Endothelial cell of umbilical vein (primary cell): ENCODE results near the gene FCN2. TPM values are rescaled to one million over a fixed set of nuclear protein-coding genes. Genes with fewer than 3 reads are reported as not detected.

Source experiments
- BruUV-seq: library from RNA; stranded (reverse); fragments of 400-500 nt; replicated peaks from 2 replicates; lab custom pipeline; 2021; lab: Mats Ljungman, UMichigan
- CTCF ChIA-PET: fragments of 300-600, 350-600 bp; sonication (Branson Sonifier 250); formaldehyde crosslinking; loops from one replicate; lab custom pipeline; 2021; ENCODE audit warnings: antibody characterized with exemption, inconsistent platforms; lab: Charles Lee
- POLR2A ChIA-PET: fragments of 300-600, 350-600 bp; sonication (Branson Sonifier 250); formaldehyde crosslinking; loops from one replicate; lab custom pipeline; 2021; ENCODE audit warnings: antibody characterized with exemption, inconsistent platforms; lab: Charles Lee
- DNase-seq: peaks from one replicate; pipeline ENCODE4 v3.0.0-alpha.2; 2011; ENCODE audit warnings: low read depth, low spot score
- FAIRE-seq: peaks from 2 replicates; lab custom pipeline; 2011; peaks lifted over from hg19 to GRCh38; lab: Jason Lieb, UNC
- H2AFZ ChIP-seq: 2 replicates; pipeline ENCODE4 v1.6.0; 2012; ENCODE audit warnings: low read depth, low read length, control low read depth, inconsistent platforms
- H3K27ac ChIP-seq: 2 replicates; pipeline ENCODE4 v1.5.1; 2011; ENCODE audit warnings: low read depth, mild to moderate bottlenecking, control low read depth, low read length, moderate library complexity; ENCODE audit not compliant: insufficient read depth
- H3K27me3 ChIP-seq, 2 experiments: 2 replicates each; pipeline versions ENCODE4 v1.6.0 to v1.6.1; 2011; ENCODE audit warnings: low read length in 2 of 2, mixed read lengths in 1 of 2; ENCODE audit not compliant: control insufficient read depth in 2 of 2, insufficient read depth in 2 of 2
- H3K36me3 ChIP-seq, 2 experiments: 2 replicates in 1 of 2; 3 replicates in 1 of 2; pipeline ENCODE4 v1.5.1; 2011; ENCODE audit warnings: low read length in 2 of 2, mild to moderate bottlenecking in 1 of 2, moderate library complexity in 1 of 2; ENCODE audit not compliant: control insufficient read depth in 2 of 2, insufficient read depth in 2 of 2; ENCODE audit errors: extremely low read depth in 1 of 2
- H3K4me1 ChIP-seq: 3 replicates; pipeline ENCODE4 v1.5.1; 2011; ENCODE audit warnings: mild to moderate bottlenecking, low read length; ENCODE audit not compliant: control insufficient read depth, insufficient read depth; ENCODE audit errors: extremely low read depth
- H3K4me2 ChIP-seq: 2 replicates; pipeline ENCODE4 v1.6.1; 2011; ENCODE audit warnings: low read length, control low read depth, mixed read lengths; ENCODE audit not compliant: insufficient read depth
- H3K4me3 ChIP-seq, 3 experiments: fragments of 200-600 bp in 1 of 3; sonication (generic), shearing (Covaris generic) in 1 of 3; replicated peaks in 1 of 3; 2 replicates each; pipeline ENCODE4 v1.5.1; 2011 to 2016; ENCODE audit warnings: control low read depth in 3 of 3, low read length in 3 of 3, mild to moderate bottlenecking in 2 of 3, inconsistent platforms in 1 of 3, low read depth in 1 of 3, moderate library complexity in 1 of 3; ENCODE audit not compliant: insufficient read depth in 1 of 3
- H3K79me2 ChIP-seq: 2 replicates; pipeline ENCODE4 v1.6.0; 2012; ENCODE audit warnings: low read length, inconsistent platforms; ENCODE audit not compliant: control insufficient read depth, insufficient read depth
- H3K9ac ChIP-seq: replicated peaks from 2 replicates; pipeline ENCODE3; 2011; ENCODE audit warnings: low read length, control low read depth; ENCODE audit not compliant: insufficient read depth; ENCODE audit errors: extremely low read depth
- H3K9me1 ChIP-seq: replicated peaks from 3 replicates; pipeline ENCODE4 v1.6.0; 2011; ENCODE audit warnings: mild to moderate bottlenecking, low read length; ENCODE audit not compliant: control insufficient read depth, insufficient read depth; ENCODE audit errors: extremely low read depth
- H3K9me3 ChIP-seq: replicated peaks from 2 replicates; pipeline ENCODE4 v1.5.1; 2012; ENCODE audit warnings: low read length, inconsistent platforms; ENCODE audit not compliant: control insufficient read depth, insufficient read depth
- H4K20me1 ChIP-seq: replicated peaks from 2 replicates; pipeline ENCODE3; 2011; ENCODE audit warnings: mild to moderate bottlenecking, low read length; ENCODE audit not compliant: control insufficient read depth, insufficient read depth; ENCODE audit errors: extremely low read depth
- EZH2 ChIP-seq: IDR thresholded peaks from 2 replicates; pipeline ENCODE4 v1.6.1; 2012; ENCODE audit warnings: borderline replicate concordance, low read depth, mild to moderate bottlenecking, moderate library complexity, low read length, inconsistent platforms; ENCODE audit not compliant: severe bottlenecking
- FOS ChIP-seq: IDR thresholded peaks from 2 replicates; pipeline ENCODE4 v1.6.1; 2011; ENCODE audit warnings: mild to moderate bottlenecking, low read length, moderate library complexity, borderline replicate concordance; ENCODE audit not compliant: insufficient read depth
- GATA2 ChIP-seq: IDR thresholded peaks from 2 replicates; pipeline ENCODE4 v1.7.0; 2011; ENCODE audit warnings: low read depth, mild to moderate bottlenecking, moderate library complexity, mixed read lengths, low read length; ENCODE audit not compliant: insufficient read length, insufficient read depth
- JUN ChIP-seq: IDR thresholded peaks from 2 replicates; pipeline ENCODE4 v1.6.1; 2011; ENCODE audit warnings: borderline replicate concordance, low read depth; ENCODE audit not compliant: insufficient read length, insufficient read depth
- MAX ChIP-seq: IDR thresholded peaks from 2 replicates; pipeline ENCODE4 v1.6.1; 2011; ENCODE audit not compliant: insufficient read depth, insufficient read length
- MYC ChIP-seq: IDR thresholded peaks from one replicate; pipeline ENCODE4 v1.6.1; 2011; ENCODE audit warnings: mild to moderate bottlenecking, low read depth, low read length
- POLR2A ChIP-seq: IDR thresholded peaks from 2 replicates; pipeline ENCODE4 v1.6.1; 2012; ENCODE audit warnings: low read depth, mild to moderate bottlenecking, control low read depth, low read length
- POLR2AphosphoS5 ChIP-seq: IDR thresholded peaks from 2 replicates; pipeline ENCODE4 v1.6.1; 2012; ENCODE audit warnings: low read depth, mild to moderate bottlenecking, control low read depth, low read length, moderate library complexity; ENCODE audit not compliant: insufficient read depth
- dilution Hi-C: fragments of 300-500 bp; cut with MboI; formaldehyde crosslinking; loops from one replicate; pipeline ENCODE4 v1.15.0; 2019; ENCODE audit warnings: low sequenced_read_pairs; ENCODE audit not compliant: extremely low pct_ligation_motif_present
- intact Hi-C: fragments of 100-400 bp; cut with micrococcal nuclease; formaldehyde crosslinking; loops from one replicate; pipeline ENCODE4 v1.10.0; 2022
- polyA plus RNA-seq, 4 experiments: library from polyadenylated mRNA; depleted of rRNA in 3 of 4; stranded (reverse) in 3 of 4; unstranded in 1 of 4; fragments of >200 nt; gene quantifications; 2 replicates each; pipeline versions ENCODE4 v1.2.1 to v1.2.3, GENCODE V29; 2011 to 2012; ENCODE audit warnings: missing spikeins in 1 of 4
- total RNA-seq: library from RNA; stranded (reverse); gene quantifications from 2 replicates; pipeline ENCODE4 v1.2.3, GENCODE V29; 2021
- TF ChIP-seq, protein P1 (sequence below), 2 donors: IDR thresholded peaks; 1 replicate in 1 of 2; 2 replicates in 1 of 2; pipeline ENCODE4 v1.5.1; 2011; ENCODE audit warnings: low read length in 2 of 2, mild to moderate bottlenecking in 2 of 2, moderate library complexity in 2 of 2, control low read depth in 1 of 2, inconsistent platforms in 1 of 2, low read depth in 1 of 2; ENCODE audit not compliant: insufficient read depth in 1 of 2; ENCODE audit errors: extremely low read depth in 1 of 2

The FCN2 gene
- total and polyA plus RNA-seq, 2 donors (not counting 3 experiments of a cell fraction or from before 2014, with no cell fraction given) = not detected

GRCh38 chr9:134916161-134916665, 35.6 kb downstream of the FCN2 start:
- Histone ChIP-seq H3K4me3 (no peak overlapping the region), H3K9ac (no peak overlapping the region), H3K4me2 (no peak overlapping the region), H3K9me3 (no peaks in the 10 kb centered on the region), H2AFZ (no peak overlapping the region), H3K27ac (no peak overlapping the region), H3K36me3 (no peaks in the 10 kb centered on the region), H4K20me1 (no peaks in the 10 kb centered on the region), H3K27me3 (no peaks in the 10 kb centered on the region), H3K4me1 (no peaks in the 10 kb centered on the region), H3K9me1 (no peaks in the 10 kb centered on the region), H3K79me2 (no peaks in the 10 kb centered on the region)
- ChIA-PET CTCF (no interaction called here), POLR2A (no interaction called here)
- intact Hi-C loops (no loop called here), dilution Hi-C loops (no loop called here)
- no peak for DNase-seq
- no peak for FAIRE-seq
- TF ChIP-seq FOS (no peak), MAX (no peak), POLR2A (no peak), MYC (no peak), JUN (no peak), EZH2 (no peak), POLR2AphosphoS5 (no peak), GATA2 (no peak)
- TF ChIP-seq, protein P1, sequence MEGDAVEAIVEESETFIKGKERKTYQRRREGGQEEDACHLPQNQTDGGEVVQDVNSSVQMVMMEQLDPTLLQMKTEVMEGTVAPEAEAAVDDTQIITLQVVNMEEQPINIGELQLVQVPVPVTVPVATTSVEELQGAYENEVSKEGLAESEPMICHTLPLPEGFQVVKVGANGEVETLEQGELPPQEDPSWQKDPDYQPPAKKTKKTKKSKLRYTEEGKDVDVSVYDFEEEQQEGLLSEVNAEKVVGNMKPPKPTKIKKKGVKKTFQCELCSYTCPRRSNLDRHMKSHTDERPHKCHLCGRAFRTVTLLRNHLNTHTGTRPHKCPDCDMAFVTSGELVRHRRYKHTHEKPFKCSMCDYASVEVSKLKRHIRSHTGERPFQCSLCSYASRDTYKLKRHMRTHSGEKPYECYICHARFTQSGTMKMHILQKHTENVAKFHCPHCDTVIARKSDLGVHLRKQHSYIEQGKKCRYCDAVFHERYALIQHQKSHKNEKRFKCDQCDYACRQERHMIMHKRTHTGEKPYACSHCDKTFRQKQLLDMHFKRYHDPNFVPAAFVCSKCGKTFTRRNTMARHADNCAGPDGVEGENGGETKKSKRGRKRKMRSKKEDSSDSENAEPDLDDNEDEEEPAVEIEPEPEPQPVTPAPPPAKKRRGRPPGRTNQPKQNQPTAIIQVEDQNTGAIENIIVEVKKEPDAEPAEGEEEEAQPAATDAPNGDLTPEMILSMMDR (IDR thresholded peaks at IDR 0.05; ENCODE audit: extremely low read depth in 1 of 2, insufficient read depth in 1 of 2, low read depth in 1 of 2, low read length in 2 of 2) = no peak
- BruUV-seq = no TSS peak
